Measurements from ENCODE around the gene MSI1. TPM values are rescaled to one million over a fixed set of nuclear protein-coding genes. Genes with fewer than 3 reads are reported as not detected.

MSI1 gene
- total and polyA plus RNA-seq, 2 donors (not counting 1 experiment from before 2014, with no cell fraction given) = not detected

DNA sequence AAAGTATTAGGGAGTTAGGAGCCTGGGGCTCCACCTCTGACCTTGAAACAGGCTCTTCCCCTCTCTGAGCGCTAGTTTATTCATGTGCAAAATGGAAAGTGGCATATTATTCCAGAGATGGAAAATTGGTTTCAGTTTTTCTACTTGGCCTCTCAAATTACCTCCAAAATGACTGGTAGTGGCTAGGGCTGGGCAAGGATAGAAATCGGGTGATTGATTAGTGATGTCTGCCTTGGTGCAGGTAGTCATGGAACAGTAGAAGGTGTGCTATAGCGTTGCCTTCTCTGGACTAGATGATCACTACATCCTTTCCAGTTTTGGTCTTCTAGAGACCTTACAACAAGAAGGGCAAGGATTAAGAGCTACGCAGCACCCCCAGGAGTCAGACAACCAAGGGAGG, 8.6 kb upstream of the MSI1 start:
- TF ChIP-seq, protein P1, sequence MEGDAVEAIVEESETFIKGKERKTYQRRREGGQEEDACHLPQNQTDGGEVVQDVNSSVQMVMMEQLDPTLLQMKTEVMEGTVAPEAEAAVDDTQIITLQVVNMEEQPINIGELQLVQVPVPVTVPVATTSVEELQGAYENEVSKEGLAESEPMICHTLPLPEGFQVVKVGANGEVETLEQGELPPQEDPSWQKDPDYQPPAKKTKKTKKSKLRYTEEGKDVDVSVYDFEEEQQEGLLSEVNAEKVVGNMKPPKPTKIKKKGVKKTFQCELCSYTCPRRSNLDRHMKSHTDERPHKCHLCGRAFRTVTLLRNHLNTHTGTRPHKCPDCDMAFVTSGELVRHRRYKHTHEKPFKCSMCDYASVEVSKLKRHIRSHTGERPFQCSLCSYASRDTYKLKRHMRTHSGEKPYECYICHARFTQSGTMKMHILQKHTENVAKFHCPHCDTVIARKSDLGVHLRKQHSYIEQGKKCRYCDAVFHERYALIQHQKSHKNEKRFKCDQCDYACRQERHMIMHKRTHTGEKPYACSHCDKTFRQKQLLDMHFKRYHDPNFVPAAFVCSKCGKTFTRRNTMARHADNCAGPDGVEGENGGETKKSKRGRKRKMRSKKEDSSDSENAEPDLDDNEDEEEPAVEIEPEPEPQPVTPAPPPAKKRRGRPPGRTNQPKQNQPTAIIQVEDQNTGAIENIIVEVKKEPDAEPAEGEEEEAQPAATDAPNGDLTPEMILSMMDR (conservative IDR thresholded peaks at IDR 0.05 in 1 of 2, IDR thresholded peaks at IDR 0.05 in 1 of 2; ENCODE audit: low read depth in 1 of 2, low read length in 2 of 2) = no peak
- TF ChIP-seq EZH2 (IDR thresholded peaks at IDR 0.05; ENCODE audit: low read length, missing control alignments) = no peak
- H3K27ac ChIP-seq (ENCODE audit: insufficient read depth, low read length) = no peak overlapping the region

DNA sequence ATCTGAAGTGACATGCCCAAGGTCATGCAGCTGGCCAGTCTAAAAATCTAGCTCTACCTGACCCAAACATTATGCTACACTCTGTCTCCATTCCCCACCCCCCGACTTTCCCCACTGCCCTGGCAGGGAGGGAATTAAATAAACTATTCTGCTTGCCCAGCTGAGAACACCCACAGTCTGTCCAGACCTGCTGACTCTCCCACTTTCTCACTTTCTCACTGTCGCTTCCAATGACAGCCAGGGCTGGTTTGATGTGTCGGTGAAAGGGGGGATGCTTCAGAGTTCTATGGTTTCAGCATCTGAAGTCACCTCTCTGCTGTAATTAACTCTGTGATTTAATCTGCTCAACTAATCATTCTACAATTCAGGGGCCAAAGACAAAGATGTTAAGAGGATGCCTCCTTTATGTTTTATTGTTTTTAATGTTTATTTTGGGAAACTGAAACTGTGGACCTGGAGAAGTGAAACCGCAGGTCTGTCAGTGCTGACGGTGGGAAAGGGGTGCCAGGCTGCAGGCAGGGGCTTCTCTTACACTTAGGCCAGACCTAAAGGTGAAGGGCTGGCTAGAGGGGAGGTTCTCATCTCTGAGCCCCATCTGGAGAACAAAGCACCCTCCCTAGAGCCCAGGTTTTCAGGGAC, 8.1 kb upstream of the MSI1 start:
- H4K20me1 ChIP-seq (ENCODE audit: control insufficient read depth, extremely low read depth, insufficient read depth, low read length) = no peaks in the 10 kb centered on the region
- H3K27ac ChIP-seq (ENCODE audit: insufficient read depth, low read length) = no peak overlapping the region
- no peak overlapping the region for H3K4me2 ChIP-seq (ENCODE audit: extremely low read depth, insufficient read depth, low read length)
- no peaks in the 10 kb centered on the region for H3K9me3 ChIP-seq (ENCODE audit: control insufficient read depth, insufficient read depth, low read depth, low read length)
- no peak for DNase-seq (ENCODE audit: low read depth in 2 of 2)
- no peak overlapping the region for H3K4me3 ChIP-seq (replicated peaks in 1 of 4; ENCODE audit: control extremely low read depth in 1 of 4, insufficient read depth in 1 of 4, low read depth in 3 of 4, low read length in 4 of 4)
- TF ChIP-seq, protein P1 (conservative IDR thresholded peaks at IDR 0.05 in 1 of 2, IDR thresholded peaks at IDR 0.05 in 1 of 2; ENCODE audit: low read depth in 1 of 2, low read length in 2 of 2) = no peak
- TF ChIP-seq EZH2 (IDR thresholded peaks at IDR 0.05; ENCODE audit: low read length, missing control alignments) = no peak
- H2AFZ ChIP-seq (ENCODE audit: low read length) = no peak overlapping the region
- peaks cover 16% of the 10 kb centered on the region for H3K27me3 ChIP-seq (ENCODE audit: control insufficient read depth, insufficient read depth, low read length)
- no peaks in the 10 kb centered on the region for H3K36me3 ChIP-seq (ENCODE audit: control insufficient read depth, insufficient read depth, low read length)
- no peaks in the 10 kb centered on the region for H3K79me2 ChIP-seq (ENCODE audit: control insufficient read depth, insufficient read depth, low read length)
- no peak overlapping the region for H3K9ac ChIP-seq (ENCODE audit: insufficient read depth, low read length)
- no peaks in the 10 kb centered on the region for H3K4me1 ChIP-seq (ENCODE audit: control insufficient read depth, extremely low read depth, insufficient read depth, low read length)

More for the DNA sequence above, 8.6 kb upstream of the MSI1 start:
- no peaks in the 10 kb centered on the region for H3K4me1 ChIP-seq (ENCODE audit: control insufficient read depth, extremely low read depth, insufficient read depth, low read length)
- DNase-seq (ENCODE audit: low read depth in 2 of 2) = no peak
- H3K9me3 ChIP-seq (ENCODE audit: control insufficient read depth, insufficient read depth, low read depth, low read length) = no peaks in the 10 kb centered on the region
- H2AFZ ChIP-seq (ENCODE audit: low read length) = no peak overlapping the region
- no peak overlapping the region for H3K4me3 ChIP-seq (replicated peaks in 1 of 4; ENCODE audit: control extremely low read depth in 1 of 4, insufficient read depth in 1 of 4, low read depth in 3 of 4, low read length in 4 of 4)
- H3K79me2 ChIP-seq (ENCODE audit: control insufficient read depth, insufficient read depth, low read length) = no peaks in the 10 kb centered on the region
- peaks cover 15% of the 10 kb centered on the region for H3K27me3 ChIP-seq (ENCODE audit: control insufficient read depth, insufficient read depth, low read length)
- no peaks in the 10 kb centered on the region for H3K36me3 ChIP-seq (ENCODE audit: control insufficient read depth, insufficient read depth, low read length)
- H3K9ac ChIP-seq (ENCODE audit: insufficient read depth, low read length) = no peak overlapping the region
- no peak overlapping the region for H3K4me2 ChIP-seq (ENCODE audit: extremely low read depth, insufficient read depth, low read length)
- H4K20me1 ChIP-seq (ENCODE audit: control insufficient read depth, extremely low read depth, insufficient read depth, low read length) = no peaks in the 10 kb centered on the region

DNA sequence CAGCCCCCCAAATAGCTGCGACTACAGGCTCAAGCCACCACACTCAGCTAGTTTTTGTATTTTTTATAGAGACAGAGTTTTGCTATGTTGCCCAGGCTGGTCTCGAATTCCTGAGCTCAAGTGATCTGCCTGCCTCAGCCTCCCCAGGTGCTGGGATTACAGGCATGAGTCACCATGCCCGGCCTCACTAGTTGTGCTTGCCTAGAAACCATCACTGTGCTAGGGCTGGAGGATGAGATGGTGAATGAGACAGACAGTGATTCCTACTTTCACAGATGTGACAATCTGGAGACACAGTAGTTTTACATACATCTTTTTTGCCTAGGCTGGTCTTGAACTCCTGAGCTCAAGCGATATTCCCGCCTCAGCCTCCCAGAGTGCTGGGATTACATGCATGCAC, 7.5 kb upstream of the MSI1 start:
- no peaks in the 10 kb centered on the region for H3K4me1 ChIP-seq (ENCODE audit: control insufficient read depth, extremely low read depth, insufficient read depth, low read length)
- no peak overlapping the region for H3K4me2 ChIP-seq (ENCODE audit: extremely low read depth, insufficient read depth, low read length)
- no peaks in the 10 kb centered on the region for H3K36me3 ChIP-seq (ENCODE audit: control insufficient read depth, insufficient read depth, low read length)
- no peak overlapping the region for H3K27ac ChIP-seq (ENCODE audit: insufficient read depth, low read length)
- H2AFZ ChIP-seq (ENCODE audit: low read length) = no peak overlapping the region
- H3K9me3 ChIP-seq (ENCODE audit: control insufficient read depth, insufficient read depth, low read depth, low read length) = no peaks in the 10 kb centered on the region
- H3K4me3 ChIP-seq (replicated peaks in 1 of 4; ENCODE audit: control extremely low read depth in 1 of 4, insufficient read depth in 1 of 4, low read depth in 3 of 4, low read length in 4 of 4) = no peak overlapping the region
- DNase-seq (ENCODE audit: low read depth in 2 of 2) = no peak
- TF ChIP-seq, protein P1 (conservative IDR thresholded peaks at IDR 0.05 in 1 of 2, IDR thresholded peaks at IDR 0.05 in 1 of 2; ENCODE audit: low read depth in 1 of 2, low read length in 2 of 2) = no peak
- no peak for TF ChIP-seq EZH2 (IDR thresholded peaks at IDR 0.05; ENCODE audit: low read length, missing control alignments)
- no peak overlapping the region for H3K9ac ChIP-seq (ENCODE audit: insufficient read depth, low read length)
- no peaks in the 10 kb centered on the region for H4K20me1 ChIP-seq (ENCODE audit: control insufficient read depth, extremely low read depth, insufficient read depth, low read length)
- H3K27me3 ChIP-seq (ENCODE audit: control insufficient read depth, insufficient read depth, low read length) = peaks cover 22% of the 10 kb centered on the region
- H3K79me2 ChIP-seq (ENCODE audit: control insufficient read depth, insufficient read depth, low read length) = no peaks in the 10 kb centered on the region
